Ishikawa (cell line): Measurements from ENCODE around the gene WDR59.

Source experiments
- CEBPB ChIP-seq: IDR thresholded peaks from 2 replicates; pipeline ENCODE4 v1.6.1; 2012
- CREB1 ChIP-seq: IDR thresholded peaks from 2 replicates; pipeline ENCODE4 v1.6.1; 2012; ENCODE audit warnings: low read depth
- EGR1 ChIP-seq: IDR thresholded peaks from 2 replicates; pipeline ENCODE4 v1.6.1; 2012
- EP300 ChIP-seq: IDR thresholded peaks from 2 replicates; pipeline ENCODE4 v1.6.1; 2012; ENCODE audit warnings: borderline replicate concordance
- FOXM1 ChIP-seq: IDR thresholded peaks from 2 replicates; pipeline ENCODE4 v1.6.1; 2012; ENCODE audit warnings: low read depth, borderline replicate concordance
- MAX ChIP-seq: IDR thresholded peaks from 2 replicates; pipeline ENCODE4 v1.6.1; 2012
- NFIC ChIP-seq: IDR thresholded peaks from 2 replicates; pipeline ENCODE4 v1.6.1; 2012
- RAD21 ChIP-seq: IDR thresholded peaks from 2 replicates; pipeline ENCODE4 v1.6.1; 2012; ENCODE audit warnings: low read depth
- TAF1 ChIP-seq: IDR thresholded peaks from 2 replicates; pipeline ENCODE4 v1.6.1; 2012; ENCODE audit warnings: low read depth, mild to moderate bottlenecking
- TCF12 ChIP-seq: IDR thresholded peaks from 2 replicates; pipeline ENCODE4 v1.6.1; 2012; ENCODE audit warnings: low read depth
- TEAD4 ChIP-seq: IDR thresholded peaks from 2 replicates; pipeline ENCODE4 v1.6.1; 2012
- YY1 ChIP-seq: IDR thresholded peaks from 2 replicates; pipeline ENCODE4 v1.6.1; 2012; ENCODE audit warnings: low read depth
- ZBTB7A ChIP-seq: IDR thresholded peaks from 2 replicates; pipeline ENCODE4 v1.6.1; 2012; ENCODE audit warnings: low read depth
- TF ChIP-seq, protein P1 (sequence below): IDR thresholded peaks from 2 replicates; pipeline ENCODE4 v1.6.1; 2012; ENCODE audit warnings: low read depth, mild to moderate bottlenecking
- TF ChIP-seq, protein P2 (sequence below): IDR thresholded peaks from 2 replicates; pipeline ENCODE4 v1.6.1; 2012

Gene WDR59

DNA sequence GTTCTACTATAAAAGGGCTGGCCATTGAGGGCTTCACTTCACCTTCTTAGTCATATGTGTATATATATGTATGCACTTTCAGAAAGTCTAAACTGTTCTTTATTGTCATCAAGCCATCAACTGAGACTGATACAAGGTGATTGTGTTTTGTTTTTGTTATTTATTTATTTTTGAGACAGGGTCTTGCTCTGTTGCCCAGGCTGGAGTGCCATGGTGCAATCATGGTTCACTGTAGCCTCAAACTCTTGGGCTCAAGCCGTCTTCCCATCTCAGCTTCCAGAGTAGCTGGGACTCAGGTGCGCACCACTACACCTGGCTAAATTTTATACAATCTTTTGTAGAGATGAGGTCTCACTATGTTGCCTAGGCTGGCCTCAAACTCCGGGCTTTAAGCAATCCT lies 19.5 kb upstream of the WDR59 start:
- TF ChIP-seq, protein P1, sequence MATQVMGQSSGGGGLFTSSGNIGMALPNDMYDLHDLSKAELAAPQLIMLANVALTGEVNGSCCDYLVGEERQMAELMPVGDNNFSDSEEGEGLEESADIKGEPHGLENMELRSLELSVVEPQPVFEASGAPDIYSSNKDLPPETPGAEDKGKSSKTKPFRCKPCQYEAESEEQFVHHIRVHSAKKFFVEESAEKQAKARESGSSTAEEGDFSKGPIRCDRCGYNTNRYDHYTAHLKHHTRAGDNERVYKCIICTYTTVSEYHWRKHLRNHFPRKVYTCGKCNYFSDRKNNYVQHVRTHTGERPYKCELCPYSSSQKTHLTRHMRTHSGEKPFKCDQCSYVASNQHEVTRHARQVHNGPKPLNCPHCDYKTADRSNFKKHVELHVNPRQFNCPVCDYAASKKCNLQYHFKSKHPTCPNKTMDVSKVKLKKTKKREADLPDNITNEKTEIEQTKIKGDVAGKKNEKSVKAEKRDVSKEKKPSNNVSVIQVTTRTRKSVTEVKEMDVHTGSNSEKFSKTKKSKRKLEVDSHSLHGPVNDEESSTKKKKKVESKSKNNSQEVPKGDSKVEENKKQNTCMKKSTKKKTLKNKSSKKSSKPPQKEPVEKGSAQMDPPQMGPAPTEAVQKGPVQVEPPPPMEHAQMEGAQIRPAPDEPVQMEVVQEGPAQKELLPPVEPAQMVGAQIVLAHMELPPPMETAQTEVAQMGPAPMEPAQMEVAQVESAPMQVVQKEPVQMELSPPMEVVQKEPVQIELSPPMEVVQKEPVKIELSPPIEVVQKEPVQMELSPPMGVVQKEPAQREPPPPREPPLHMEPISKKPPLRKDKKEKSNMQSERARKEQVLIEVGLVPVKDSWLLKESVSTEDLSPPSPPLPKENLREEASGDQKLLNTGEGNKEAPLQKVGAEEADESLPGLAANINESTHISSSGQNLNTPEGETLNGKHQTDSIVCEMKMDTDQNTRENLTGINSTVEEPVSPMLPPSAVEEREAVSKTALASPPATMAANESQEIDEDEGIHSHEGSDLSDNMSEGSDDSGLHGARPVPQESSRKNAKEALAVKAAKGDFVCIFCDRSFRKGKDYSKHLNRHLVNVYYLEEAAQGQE: no peak
- no peak for TF ChIP-seq TAF1
- TF ChIP-seq YY1: no peak
- TF ChIP-seq TCF12: no peak
- no peak for TF ChIP-seq CREB1
- TF ChIP-seq NFIC: no peak
- no peak for TF ChIP-seq TEAD4
- no peak for TF ChIP-seq MAX
- no peak for TF ChIP-seq FOXM1
- no peak for TF ChIP-seq ZBTB7A
- no peak for TF ChIP-seq CEBPB
- TF ChIP-seq EP300: no peak
- TF ChIP-seq EGR1: no peak
- TF ChIP-seq RAD21: no peak

DNA sequence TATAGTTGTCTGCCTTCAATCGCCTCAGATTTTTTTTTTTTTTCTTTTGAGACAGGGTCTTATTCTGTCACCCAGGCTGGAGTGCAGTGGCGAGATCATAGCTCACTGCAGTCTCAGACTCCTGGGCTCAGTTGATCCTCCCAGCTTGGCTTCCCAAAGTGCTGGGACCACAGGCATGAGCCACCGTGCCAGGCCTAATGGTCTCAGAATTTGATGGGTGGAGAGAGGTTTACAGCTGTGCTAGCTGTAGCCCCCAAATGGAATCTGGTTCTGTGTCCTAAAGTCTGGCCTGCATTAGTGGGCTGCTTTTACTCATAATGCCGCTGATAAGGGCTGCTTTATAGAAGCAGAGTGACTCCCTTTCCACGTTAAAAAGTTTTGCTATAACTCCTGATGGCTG lies 19.0 kb upstream of the WDR59 start:
- TF ChIP-seq, protein P2, sequence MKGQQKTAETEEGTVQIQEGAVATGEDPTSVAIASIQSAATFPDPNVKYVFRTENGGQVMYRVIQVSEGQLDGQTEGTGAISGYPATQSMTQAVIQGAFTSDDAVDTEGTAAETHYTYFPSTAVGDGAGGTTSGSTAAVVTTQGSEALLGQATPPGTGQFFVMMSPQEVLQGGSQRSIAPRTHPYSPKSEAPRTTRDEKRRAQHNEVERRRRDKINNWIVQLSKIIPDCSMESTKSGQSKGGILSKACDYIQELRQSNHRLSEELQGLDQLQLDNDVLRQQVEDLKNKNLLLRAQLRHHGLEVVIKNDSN: no peak
- TF ChIP-seq EP300 (no peak), CEBPB (no peak), EGR1 (no peak), ZBTB7A (no peak), CREB1 (no peak), TAF1 (no peak), FOXM1 (no peak), TEAD4 (no peak), RAD21 (no peak), NFIC (no peak), YY1 (no peak), MAX (no peak), TCF12 (no peak)
- TF ChIP-seq, protein P1: no peak

- TF ChIP-seq EP300 (no peak), FOXM1 (no peak), EGR1 (no peak), ZBTB7A (no peak), YY1 (no peak), NFIC (no peak)
- TF ChIP-seq, protein P1: no peak
These were observed 17.6 kb upstream of the WDR59 start for GRCh38 chr16:75002474-75002873.

DNA sequence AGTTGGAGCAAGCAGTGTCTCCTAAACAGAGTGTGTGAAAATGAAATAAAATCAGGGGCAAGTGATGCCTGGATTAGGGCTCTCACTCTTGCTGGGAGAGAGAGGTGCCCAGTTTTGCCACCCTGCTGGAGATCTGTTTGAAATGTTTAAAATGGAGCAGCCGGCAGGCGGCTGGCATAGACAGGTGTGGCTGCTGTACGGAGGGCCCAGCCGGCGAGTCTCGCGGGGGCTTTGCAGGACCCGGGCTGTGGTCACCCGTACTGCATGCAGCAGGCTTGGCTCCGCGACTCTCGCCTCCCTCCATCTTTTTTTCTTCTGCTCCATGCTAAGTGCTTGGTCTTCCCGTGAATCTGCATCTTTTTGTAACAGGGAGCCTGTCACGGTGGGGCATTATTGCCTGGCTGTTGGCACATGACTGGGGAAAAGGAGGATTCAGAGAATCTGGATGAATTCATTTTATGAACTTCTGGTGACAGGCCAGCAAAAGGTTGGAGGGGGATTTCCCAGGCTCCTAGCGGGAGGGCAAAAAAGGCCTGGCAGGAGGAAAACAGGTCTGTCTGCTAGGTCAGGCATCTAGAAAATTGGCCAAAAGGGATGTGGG lies 15.7 kb upstream of the WDR59 start:
- TF ChIP-seq NFIC: no peak
- TF ChIP-seq YY1: no peak
- no peak for TF ChIP-seq RAD21
- TF ChIP-seq, protein P1: no peak
- TF ChIP-seq, protein P2: no peak
- no peak for TF ChIP-seq EP300
- TF ChIP-seq ZBTB7A: no peak
- TF ChIP-seq TCF12: no peak
- no peak for TF ChIP-seq EGR1
- TF ChIP-seq CREB1: no peak
- no peak for TF ChIP-seq TEAD4
- TF ChIP-seq CEBPB: no peak
- TF ChIP-seq FOXM1: no peak
